Measurements from ENCODE around the gene CREG1. TPM values are rescaled to one million over a fixed set of nuclear protein-coding genes. Genes with fewer than 3 reads are reported as not detected.
A peak's percentile ranks its signal among the peaks of the same experiment; 100 is the strongest.

Gene CREG1
- total RNA-seq, 2 experiments from 2014 or later: 45.9 to 52.2 TPM

DNA sequence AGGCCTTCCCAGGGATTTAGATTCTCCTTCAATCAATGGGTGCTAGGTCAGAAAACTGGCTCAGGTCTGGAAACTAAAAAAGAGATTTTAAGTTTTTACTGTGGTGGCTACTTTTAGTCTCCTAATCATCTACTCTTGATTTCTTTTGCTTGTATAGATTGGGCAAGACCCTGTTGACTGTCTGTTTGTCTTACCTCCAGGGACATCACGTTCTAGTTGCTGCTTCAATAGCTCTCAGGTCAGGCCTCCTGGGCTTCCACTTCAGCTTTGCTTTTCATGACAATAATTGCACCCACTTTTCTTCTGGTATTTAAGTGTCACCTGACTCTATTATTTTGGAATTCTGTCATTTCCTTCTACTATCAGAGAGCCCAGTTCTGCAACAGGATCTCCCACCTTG lies 28.5 kb upstream of the CREG1 start:
- Histone ChIP-seq H4K20me1 (ENCODE audit: insufficient read depth, low read length) (no peaks in the 10 kb centered on the region), H3K4me1 (ENCODE audit: insufficient read depth, low read length, poor library complexity, severe bottlenecking) (no peaks in the 10 kb centered on the region), H3K9me3 (ENCODE audit: low read length) (no peaks in the 10 kb centered on the region), H3K36me3 (ENCODE audit: insufficient read depth, low read length) (peaks cover 37% of the 10 kb centered on the region), H2AFZ (ENCODE audit: low read length) (no peak overlapping the region), H3K9me2 (ENCODE audit: insufficient read depth, low read length) (no peaks in the 10 kb centered on the region), H3K79me2 (ENCODE audit: insufficient read depth, low read depth, low read length) (no peaks in the 10 kb centered on the region), H3K27ac (ENCODE audit: low read depth, low read length, poor library complexity, severe bottlenecking) (no peak overlapping the region), H3K4me3 (ENCODE audit: low read depth, low read length, poor library complexity, severe bottlenecking) (no peak overlapping the region), H3K4me2 (ENCODE audit: low read length) (no peak overlapping the region)
- ChIA-PET POLR2A (no interaction called here), CTCF (ENCODE audit: unreplicated experiment) (no interaction called here)
- TF ChIP-seq EZH2phosphoT487 (IDR thresholded peaks at IDR 0.05; ENCODE audit: borderline replicate concordance, low read depth, low read length): no peak
- TSS peak; percentile 21 for BruUV-seq (replicated peaks)
- intact Hi-C loops (cut with micrococcal nuclease; ENCODE audit: unreplicated experiment): no loop called here
- DNase-seq (ENCODE audit: low spot score): no peak

DNA sequence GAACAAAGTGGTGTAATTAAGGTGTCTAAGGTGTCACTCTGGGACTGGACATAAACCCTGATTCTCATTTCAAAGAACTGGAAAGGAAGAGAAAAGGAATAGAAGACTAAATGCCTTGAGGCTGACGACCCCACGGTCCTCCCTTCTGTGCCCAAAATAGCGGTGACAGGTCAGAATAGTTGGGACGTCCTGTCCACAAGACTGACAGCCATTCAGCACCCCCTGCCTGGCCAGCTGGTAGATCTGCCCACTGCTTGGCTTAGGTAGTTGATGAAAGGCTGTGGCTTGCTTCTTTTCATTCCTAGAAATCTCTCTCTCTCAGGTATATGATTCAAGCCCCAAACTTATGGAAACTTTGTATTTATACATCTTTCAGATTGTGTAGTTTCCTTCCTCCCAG lies 26.4 kb upstream of the CREG1 start:
- Histone ChIP-seq H3K9me3 (ENCODE audit: low read length) (no peaks in the 10 kb centered on the region), H3K79me2 (ENCODE audit: insufficient read depth, low read depth, low read length) (no peaks in the 10 kb centered on the region), H2AFZ (ENCODE audit: low read length) (no peak overlapping the region), H4K20me1 (ENCODE audit: insufficient read depth, low read length) (no peaks in the 10 kb centered on the region), H3K4me2 (ENCODE audit: low read length) (no peak overlapping the region), H3K27ac (ENCODE audit: low read depth, low read length, poor library complexity, severe bottlenecking) (no peak overlapping the region), H3K36me3 (ENCODE audit: insufficient read depth, low read length) (peaks cover 30% of the 10 kb centered on the region), H3K9me2 (ENCODE audit: insufficient read depth, low read length) (no peaks in the 10 kb centered on the region), H3K4me1 (ENCODE audit: insufficient read depth, low read length, poor library complexity, severe bottlenecking) (no peaks in the 10 kb centered on the region), H3K4me3 (ENCODE audit: low read depth, low read length, poor library complexity, severe bottlenecking) (no peak overlapping the region)
- intact Hi-C loops (cut with micrococcal nuclease; ENCODE audit: unreplicated experiment): no loop called here
- BruUV-seq (replicated peaks): no TSS peak
- DNase-seq (ENCODE audit: low spot score): no peak
- TF ChIP-seq EZH2phosphoT487 (IDR thresholded peaks at IDR 0.05; ENCODE audit: borderline replicate concordance, low read depth, low read length): no peak
- TF ChIP-seq, protein P1, sequence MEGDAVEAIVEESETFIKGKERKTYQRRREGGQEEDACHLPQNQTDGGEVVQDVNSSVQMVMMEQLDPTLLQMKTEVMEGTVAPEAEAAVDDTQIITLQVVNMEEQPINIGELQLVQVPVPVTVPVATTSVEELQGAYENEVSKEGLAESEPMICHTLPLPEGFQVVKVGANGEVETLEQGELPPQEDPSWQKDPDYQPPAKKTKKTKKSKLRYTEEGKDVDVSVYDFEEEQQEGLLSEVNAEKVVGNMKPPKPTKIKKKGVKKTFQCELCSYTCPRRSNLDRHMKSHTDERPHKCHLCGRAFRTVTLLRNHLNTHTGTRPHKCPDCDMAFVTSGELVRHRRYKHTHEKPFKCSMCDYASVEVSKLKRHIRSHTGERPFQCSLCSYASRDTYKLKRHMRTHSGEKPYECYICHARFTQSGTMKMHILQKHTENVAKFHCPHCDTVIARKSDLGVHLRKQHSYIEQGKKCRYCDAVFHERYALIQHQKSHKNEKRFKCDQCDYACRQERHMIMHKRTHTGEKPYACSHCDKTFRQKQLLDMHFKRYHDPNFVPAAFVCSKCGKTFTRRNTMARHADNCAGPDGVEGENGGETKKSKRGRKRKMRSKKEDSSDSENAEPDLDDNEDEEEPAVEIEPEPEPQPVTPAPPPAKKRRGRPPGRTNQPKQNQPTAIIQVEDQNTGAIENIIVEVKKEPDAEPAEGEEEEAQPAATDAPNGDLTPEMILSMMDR (conservative IDR thresholded peaks at IDR 0.05; ENCODE audit: low read length): no peak
- ChIA-PET CTCF (ENCODE audit: unreplicated experiment) (no interaction called here), POLR2A (interaction anchor here (0.7 kb wide), 1 partner anchor 115 kb away, joined by 3 read pairs; no protein-coding TSS in a partner anchor)

DNA sequence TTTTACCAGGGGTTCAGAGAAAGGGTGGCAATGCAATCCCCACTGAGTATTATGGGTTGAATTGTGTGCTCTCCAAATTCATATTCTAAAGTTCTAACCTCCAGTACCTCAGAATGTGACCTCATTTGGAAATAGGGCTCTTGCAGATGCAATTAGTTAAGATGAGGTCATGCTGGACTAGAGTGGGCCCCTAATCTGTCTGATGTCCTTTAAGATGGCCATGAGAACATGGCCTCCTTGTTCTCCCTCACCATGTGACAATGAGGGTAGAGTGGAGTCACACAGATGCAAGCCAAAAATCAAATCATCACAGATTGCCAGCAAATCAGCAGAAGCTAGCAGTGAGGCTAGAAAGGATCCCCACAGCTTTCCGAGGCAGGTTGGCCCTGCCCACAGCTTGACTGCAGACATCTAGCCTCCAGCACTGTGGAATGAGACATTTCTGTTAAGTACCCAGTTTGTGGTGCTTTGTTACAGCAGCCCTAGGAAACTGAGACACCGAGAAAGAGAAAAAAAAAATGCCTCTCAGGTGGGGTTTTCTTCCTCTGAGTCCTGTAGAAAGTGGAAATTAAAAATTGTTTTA lies 25.5 kb upstream of the CREG1 start:
- no peak overlapping the region for H3K4me2 ChIP-seq (ENCODE audit: low read length)
- H3K9me2 ChIP-seq (ENCODE audit: insufficient read depth, low read length): no peaks in the 10 kb centered on the region
- intact Hi-C loops (cut with micrococcal nuclease; ENCODE audit: unreplicated experiment): no loop called here
- CTCF ChIA-PET (ENCODE audit: unreplicated experiment): no interaction called here
- POLR2A ChIA-PET: interaction anchor here (0.7 to 1.5 kb wide), 2 partner anchors 14 to 116 kb away, joined by 3 to 6 read pairs; no protein-coding TSS in a partner anchor
- H3K27ac ChIP-seq (ENCODE audit: low read depth, low read length, poor library complexity, severe bottlenecking): no peak overlapping the region
- H3K36me3 ChIP-seq (ENCODE audit: insufficient read depth, low read length): peaks cover 21% of the 10 kb centered on the region
- no peaks in the 10 kb centered on the region for H3K4me1 ChIP-seq (ENCODE audit: insufficient read depth, low read length, poor library complexity, severe bottlenecking)
- H3K79me2 ChIP-seq (ENCODE audit: insufficient read depth, low read depth, low read length): no peaks in the 10 kb centered on the region
- no peak for DNase-seq (ENCODE audit: low spot score)
- H4K20me1 ChIP-seq (ENCODE audit: insufficient read depth, low read length): no peaks in the 10 kb centered on the region
- BruUV-seq (replicated peaks): no TSS peak
- no peak overlapping the region for H3K4me3 ChIP-seq (ENCODE audit: low read depth, low read length, poor library complexity, severe bottlenecking)
- no peak overlapping the region for H2AFZ ChIP-seq (ENCODE audit: low read length)
- no peaks in the 10 kb centered on the region for H3K9me3 ChIP-seq (ENCODE audit: low read length)
- TF ChIP-seq, protein P1 (conservative IDR thresholded peaks at IDR 0.05; ENCODE audit: low read length): no peak
